ENCODE results near the gene SRF. TPM values are rescaled to one million over a fixed set of nuclear protein-coding genes. Genes with fewer than 3 reads are reported as not detected.

The SRF gene
- total and polyA plus RNA-seq, 2 donors (not counting 1 experiment from before 2014, with no cell fraction given): 21.7 to 22.7 TPM

- H3K36me3 ChIP-seq (replicated peaks in 1 of 2; ENCODE audit: control extremely low read depth in 1 of 2, control insufficient read depth in 1 of 2, extremely low read depth in 1 of 2, insufficient read depth in 2 of 2, low read length in 1 of 2): peaks cover 0 to 52% of the 10 kb centered on the region in 2 experiments
- H3K4me3 ChIP-seq (ENCODE audit: control extremely low read depth in 1 of 5, extremely low read depth in 1 of 5, insufficient read depth in 1 of 5, low read depth in 2 of 5, low read length in 4 of 5): no peak overlapping the region
- ATAC-seq (ENCODE audit: low read depth): no peak
- H3K9me3 ChIP-seq (ENCODE audit: control extremely low read depth in 1 of 3, control insufficient read depth in 2 of 3, insufficient read depth in 1 of 3, low read length in 2 of 3): no peaks in the 10 kb centered on the region
- Mint-ChIP-seq H3K9me3 (ENCODE audit: insufficient read depth) (no peaks in the 10 kb centered on the region), H3K4me3 (no peak overlapping the region), H3K27ac (no peak overlapping the region), H3K27me3 (no peaks in the 10 kb centered on the region), H3K4me1 (no peaks in the 10 kb centered on the region)
- H3K9ac ChIP-seq (ENCODE audit: low read length): no peak overlapping the region
- 98% methylated on average over 6 of the region's 6 CpGs for WGBS (ENCODE audit: insufficient coverage)
- TF ChIP-seq EZH2 (IDR thresholded peaks at IDR 0.05; ENCODE audit: borderline replicate concordance, insufficient read depth, low read depth, low read length, poor library complexity, severe bottlenecking): no peak
- TF ChIP-seq CTCF (IDR thresholded peaks at IDR 0.05): no peak
- no peak overlapping the region for H3K4me2 ChIP-seq (replicated peaks; ENCODE audit: low read depth, low read length, poor library complexity, severe bottlenecking)
- intact Hi-C loops (cut with micrococcal nuclease): no loop called here
- no peak overlapping the region for H2AFZ ChIP-seq (ENCODE audit: insufficient read depth, low read depth, low read length, poor library complexity, severe bottlenecking)
- H3K27me3 ChIP-seq (replicated peaks in 1 of 4; ENCODE audit: control extremely low read depth in 1 of 4, control insufficient read depth in 3 of 4, insufficient read depth in 4 of 4, low read length in 3 of 4): no peaks in the 10 kb centered on the region
- no peak for DNase-seq
- H3K79me2 ChIP-seq (ENCODE audit: control insufficient read depth, insufficient read depth, low read length): no peaks in the 10 kb centered on the region
- CTCF ChIA-PET: no interaction called here
- H3K27ac ChIP-seq (ENCODE audit: low read length in 2 of 2): no peak overlapping the region
- H3K4me1 ChIP-seq (ENCODE audit: control insufficient read depth in 2 of 2, insufficient read depth in 2 of 2, low read length in 2 of 2): no peaks in the 10 kb centered on the region
- POLR2A ChIA-PET: no interaction called here
- no peaks in the 10 kb centered on the region for H4K20me1 ChIP-seq (ENCODE audit: control insufficient read depth, insufficient read depth, low read length, poor library complexity, severe bottlenecking)
Measured at GRCh38 chr6:43200541-43200940, 29.5 kb downstream of the SRF start.

- no peak overlapping the region for H3K4me2 ChIP-seq (replicated peaks; ENCODE audit: low read depth, low read length, poor library complexity, severe bottlenecking)
- ChIA-PET POLR2A (no interaction called here), CTCF (no interaction called here)
- no peak for DNase-seq
- H3K27me3 Mint-ChIP-seq: no peaks in the 10 kb centered on the region
- peaks cover 0 to 41% of the 10 kb centered on the region in 2 experiments for H3K36me3 ChIP-seq (replicated peaks in 1 of 2; ENCODE audit: control extremely low read depth in 1 of 2, control insufficient read depth in 1 of 2, extremely low read depth in 1 of 2, insufficient read depth in 2 of 2, low read length in 1 of 2)
- H3K27me3 ChIP-seq (replicated peaks in 1 of 4; ENCODE audit: control extremely low read depth in 1 of 4, control insufficient read depth in 3 of 4, insufficient read depth in 4 of 4, low read length in 3 of 4): no peaks in the 10 kb centered on the region
- no peaks in the 10 kb centered on the region for H3K4me1 ChIP-seq (ENCODE audit: control insufficient read depth in 2 of 2, insufficient read depth in 2 of 2, low read length in 2 of 2)
- ATAC-seq (ENCODE audit: low read depth): no peak
- no peaks in the 10 kb centered on the region for H3K9me3 ChIP-seq (ENCODE audit: control extremely low read depth in 1 of 3, control insufficient read depth in 2 of 3, insufficient read depth in 1 of 3, low read length in 2 of 3)
- no peak overlapping the region for H3K27ac ChIP-seq (ENCODE audit: low read length in 2 of 2)
- H3K4me1 Mint-ChIP-seq: no peaks in the 10 kb centered on the region
- no peak overlapping the region for H3K9ac ChIP-seq (ENCODE audit: low read length)
- no peaks in the 10 kb centered on the region for H3K9me3 Mint-ChIP-seq (ENCODE audit: insufficient read depth)
- no peaks in the 10 kb centered on the region for H3K79me2 ChIP-seq (ENCODE audit: control insufficient read depth, insufficient read depth, low read length)
- intact Hi-C loops (cut with micrococcal nuclease): no loop called here
- TF ChIP-seq EZH2 (IDR thresholded peaks at IDR 0.05; ENCODE audit: borderline replicate concordance, insufficient read depth, low read depth, low read length, poor library complexity, severe bottlenecking) (no peak), CTCF (IDR thresholded peaks at IDR 0.05) (no peak)
- WGBS (ENCODE audit: insufficient coverage): 92% methylated on average over 2 of the region's 5 CpGs
- H2AFZ ChIP-seq (ENCODE audit: insufficient read depth, low read depth, low read length, poor library complexity, severe bottlenecking): no peak overlapping the region
- no peak overlapping the region for H3K27ac Mint-ChIP-seq
- H4K20me1 ChIP-seq (ENCODE audit: control insufficient read depth, insufficient read depth, low read length, poor library complexity, severe bottlenecking): no peaks in the 10 kb centered on the region
- no peak overlapping the region for H3K4me3 ChIP-seq (ENCODE audit: control extremely low read depth in 1 of 5, extremely low read depth in 1 of 5, insufficient read depth in 1 of 5, low read depth in 2 of 5, low read length in 4 of 5)
- H3K4me3 Mint-ChIP-seq: no peak overlapping the region
Measured at GRCh38 chr6:43202451-43202850, 31.4 kb downstream of the SRF start.

Measured in B cell (primary cell).